Hematopoietic multipotent progenitor cell treated with erythropoietin and hydrocortisone succinate and interleukin-3 and kit ligand, for 8 days (in vitro differentiated cells): ENCODE measurements around the gene PLEKHA8.

Source experiments
- DNase-seq: peaks from one replicate; pipeline ENCODE4 v3.0.0-alpha.2; 2015

Gene PLEKHA8

DNA sequence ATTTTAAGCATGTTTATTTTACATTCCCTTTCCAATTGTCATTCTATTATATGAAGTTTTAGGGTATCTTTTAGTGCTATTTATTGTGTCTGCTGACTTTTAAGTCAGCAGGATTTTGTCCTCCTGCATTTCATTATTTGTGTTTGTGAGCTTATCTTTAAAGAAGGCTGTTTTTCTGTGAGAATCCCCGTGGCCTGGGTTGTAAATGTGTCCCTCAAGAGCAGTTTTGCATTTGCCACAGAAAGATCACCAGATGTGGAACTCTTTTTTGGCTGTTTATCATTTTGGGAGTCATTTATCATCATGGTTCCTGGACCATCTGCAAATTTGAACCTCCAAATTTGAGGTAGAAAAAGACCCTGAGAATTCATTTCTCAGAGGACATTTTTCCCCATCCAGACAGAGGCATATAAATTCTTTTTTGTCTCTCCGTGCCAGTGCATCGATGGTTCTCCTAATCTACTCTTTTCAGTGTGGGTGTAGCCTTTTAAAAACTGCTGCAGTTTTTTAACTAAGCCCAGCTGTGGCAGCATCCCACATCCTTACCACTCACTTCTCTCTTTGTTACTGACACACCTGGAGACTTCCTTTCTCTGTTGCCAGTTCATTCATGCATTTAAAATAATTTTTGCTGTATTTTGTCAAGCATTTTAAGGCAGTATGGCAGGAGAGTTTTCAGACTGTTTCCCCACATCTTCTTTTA, 86.5 kb downstream of the PLEKHA8 start:
- DNase-seq: peak; percentile 48

DNA sequence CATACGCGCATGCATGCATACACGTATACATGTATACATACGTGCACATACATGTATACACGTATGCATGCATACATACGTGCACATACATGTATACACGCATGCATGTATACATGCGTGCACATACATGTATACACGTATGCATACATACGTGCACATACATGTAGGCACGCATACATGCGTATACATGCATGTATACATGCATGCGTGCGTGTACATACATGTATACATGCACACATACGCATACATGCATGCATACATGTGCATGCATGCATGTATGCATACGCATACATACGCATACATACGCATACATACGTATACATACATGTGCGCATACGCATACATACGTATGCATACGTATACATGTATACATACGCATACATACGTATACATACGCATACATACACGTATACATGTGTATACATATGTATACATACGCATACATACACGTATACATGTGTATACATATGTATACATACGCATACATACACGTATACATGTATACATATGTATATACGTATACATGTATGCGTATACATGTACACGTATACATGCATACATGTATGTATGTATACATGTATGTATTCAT, 87.6 kb downstream of the PLEKHA8 start:
- DNase-seq: no peak

DNA sequence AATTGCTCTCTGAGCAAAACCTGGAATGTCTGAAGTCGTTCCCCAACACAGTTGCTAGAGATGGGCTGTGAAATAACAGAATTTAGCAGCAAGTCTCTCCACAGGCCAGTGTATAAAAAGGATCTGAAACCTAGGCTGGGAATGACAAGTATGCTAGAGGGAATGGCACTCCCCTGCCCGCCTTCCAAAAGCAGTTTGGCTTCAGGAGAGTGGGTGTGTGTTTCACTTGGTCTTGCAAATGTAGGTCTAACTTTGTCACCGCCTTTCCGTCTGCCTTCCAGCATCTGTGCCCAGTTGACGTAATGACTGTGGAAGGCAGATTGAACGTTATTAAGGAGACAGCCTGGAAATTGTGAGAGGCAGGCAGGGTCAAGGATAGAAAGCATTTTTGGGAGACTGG, 88.6 kb downstream of the PLEKHA8 start:
- DNase-seq: no peak

DNA sequence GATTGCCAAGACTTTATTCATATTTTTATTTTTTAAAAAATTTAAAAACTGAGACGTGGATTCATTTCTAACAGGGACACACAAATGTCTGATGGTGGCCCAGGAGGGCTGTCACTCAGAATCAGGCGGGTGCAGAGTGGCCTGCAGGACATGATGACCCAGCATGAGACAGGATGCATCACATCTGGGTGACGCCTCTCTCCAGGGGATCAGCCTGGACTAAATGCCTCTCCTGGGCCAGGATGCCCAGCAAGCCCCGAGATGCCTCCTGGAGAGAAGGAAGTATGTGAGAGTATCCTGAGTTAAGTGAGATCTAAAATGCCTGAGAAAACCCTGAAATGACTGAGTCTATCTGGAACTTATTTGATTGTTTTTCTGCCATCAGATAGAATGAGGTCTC, 89.7 kb downstream of the PLEKHA8 start:
- no peak for DNase-seq

DNA sequence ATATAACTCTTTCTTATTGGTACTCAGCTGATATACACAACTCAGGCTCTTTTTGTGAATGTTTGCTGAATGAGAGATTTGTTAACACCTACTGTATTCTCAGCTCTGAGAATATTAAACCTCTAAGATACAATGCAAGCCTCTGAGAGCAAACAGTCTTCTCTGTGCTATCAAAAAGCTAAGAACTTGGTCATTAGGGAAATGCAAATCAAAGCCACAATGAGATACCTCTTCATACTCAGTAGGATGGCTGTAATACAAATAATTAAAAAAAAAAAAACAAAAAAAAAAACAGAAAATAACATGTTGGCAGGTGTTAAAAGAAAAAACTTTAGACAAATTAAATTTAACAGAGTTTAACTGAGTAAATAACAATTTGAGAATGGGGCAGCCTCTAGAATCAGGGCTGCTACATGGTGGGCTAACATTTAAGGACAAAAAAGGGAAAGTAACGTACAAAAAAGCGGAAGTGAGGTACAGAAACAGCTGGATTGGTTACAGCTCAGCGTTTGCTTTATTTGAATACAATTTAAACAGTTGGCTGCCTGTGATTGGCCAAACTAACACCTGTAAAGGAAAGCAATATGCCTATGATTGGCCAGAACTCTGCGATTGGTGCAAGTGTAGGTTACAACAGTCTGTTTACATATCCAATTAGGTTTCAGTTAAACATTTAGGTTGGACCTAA, 91.8 kb downstream of the PLEKHA8 start:
- no peak for DNase-seq

DNA sequence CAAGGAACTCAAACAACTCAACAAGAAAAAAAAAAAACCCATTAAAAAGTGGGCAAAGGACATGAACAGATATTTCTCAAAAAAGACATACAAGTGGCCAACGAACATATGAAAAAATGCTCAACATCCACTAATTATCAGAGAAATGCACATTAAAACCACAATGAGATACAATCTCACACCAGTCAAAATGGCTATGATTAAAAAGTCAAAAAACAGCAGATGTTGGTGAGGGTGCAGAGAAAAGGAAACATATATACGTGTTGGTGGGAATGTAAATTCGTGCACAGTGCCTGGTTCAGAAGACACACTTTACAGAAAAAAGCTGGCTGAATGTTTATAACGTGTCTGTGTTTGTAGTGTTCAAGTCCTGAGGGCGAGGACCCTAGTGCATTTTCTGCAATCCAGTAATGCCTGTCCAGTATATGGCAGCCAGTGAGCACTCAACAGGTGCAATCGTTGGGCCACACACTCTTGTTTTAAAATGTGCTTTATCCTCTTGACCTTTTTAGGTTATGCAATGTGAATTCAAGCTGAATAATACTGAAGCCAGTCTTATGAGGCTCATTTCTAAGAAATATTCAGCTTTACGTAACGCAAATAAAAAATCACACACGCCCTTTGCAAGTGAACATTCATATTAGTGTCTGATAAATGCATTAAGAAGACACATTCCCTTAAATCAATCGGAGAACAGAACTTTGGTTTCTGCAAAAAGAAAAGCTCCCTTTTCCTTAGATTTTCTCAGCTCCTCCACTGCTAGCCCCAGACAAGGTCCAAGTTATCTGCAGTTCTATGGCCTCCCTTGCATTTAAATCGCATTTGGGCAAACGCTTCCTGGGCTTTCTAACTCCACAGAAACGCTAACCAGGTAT, 105.8 kb downstream of the PLEKHA8 start:
- DNase-seq: peak; percentile 82

DNA sequence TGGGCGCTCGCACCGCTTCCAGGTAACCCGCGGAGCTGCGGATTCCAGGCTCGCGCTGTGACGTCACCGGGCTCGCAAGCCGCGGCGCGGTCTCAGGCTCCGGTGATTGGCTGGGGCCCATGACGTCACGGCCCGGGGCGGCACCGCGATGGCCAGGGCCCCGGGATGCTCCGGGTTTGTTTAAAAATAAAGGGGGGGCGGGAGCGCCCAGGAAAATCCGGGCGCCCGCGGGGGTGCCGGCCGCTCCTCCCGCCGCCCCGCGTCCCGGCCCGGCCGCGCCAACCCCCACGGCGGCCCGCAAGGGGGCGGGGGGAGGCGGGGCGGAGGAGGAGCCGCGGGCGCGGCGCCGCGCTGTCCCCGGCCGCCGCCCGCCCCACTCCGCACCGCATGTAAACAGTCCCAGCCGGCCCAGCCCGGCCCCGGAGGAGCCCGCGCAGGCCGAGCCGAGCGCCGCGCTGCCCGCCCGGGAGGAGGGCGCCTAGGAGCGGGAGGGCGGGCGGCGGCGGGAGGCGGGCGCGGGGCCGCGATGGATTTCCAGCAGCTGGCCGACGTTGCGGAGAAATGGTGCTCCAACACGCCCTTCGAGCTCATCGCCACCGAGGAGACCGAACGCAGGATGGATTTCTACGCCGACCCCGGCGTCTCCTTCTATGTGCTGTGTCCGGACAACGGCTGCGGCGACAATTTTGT, 106.5 kb downstream of the PLEKHA8 start, which contains the start of gene MTURN:
MTURN (plus strand) TSS at position 376 of the 690 bp plus-strand sequence; CDS start at position 527, 151 bp downstream.
- peak; percentile 88 for DNase-seq

DNA sequence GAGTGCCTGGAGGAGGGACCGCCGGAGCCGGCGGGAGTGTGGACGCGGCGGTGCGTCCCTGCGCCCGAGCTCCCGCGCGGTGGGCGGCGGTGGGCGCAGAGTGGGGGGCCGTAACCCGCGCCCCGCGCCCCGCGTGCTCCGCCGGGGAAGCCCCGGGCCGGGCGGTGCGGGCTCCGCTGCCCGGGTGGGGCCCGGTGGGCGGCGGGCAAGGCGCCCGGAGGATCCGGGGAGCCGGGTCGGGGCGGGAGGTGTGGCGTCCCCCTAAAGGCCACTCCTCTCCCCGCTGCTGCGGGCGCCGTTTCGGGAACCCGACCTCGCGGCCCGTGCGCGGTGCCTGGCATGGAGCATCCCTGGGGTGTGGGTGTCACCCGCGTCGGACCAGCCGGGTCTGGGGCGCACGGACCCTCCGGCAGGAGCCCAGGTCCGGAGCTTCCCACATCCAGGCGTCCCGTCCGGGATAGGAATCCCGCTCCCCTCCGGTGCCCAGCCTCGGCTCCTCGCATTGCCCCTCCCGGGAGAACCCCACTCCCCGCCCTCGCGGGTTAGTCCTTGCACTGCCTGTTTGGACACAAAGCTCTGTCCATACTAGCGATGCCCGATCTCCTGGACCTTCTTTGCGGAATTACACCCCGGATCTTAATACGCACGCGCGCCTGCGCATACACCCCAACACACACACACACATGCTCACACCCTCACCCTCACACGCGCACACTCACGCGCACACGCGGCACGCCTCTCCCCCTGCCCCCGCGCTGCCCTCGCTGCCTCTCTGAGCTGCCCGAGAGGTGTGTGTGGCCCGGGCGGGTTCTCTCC, 107.3 kb downstream of the PLEKHA8 start:
- peak; percentile 82 for DNase-seq

DNA sequence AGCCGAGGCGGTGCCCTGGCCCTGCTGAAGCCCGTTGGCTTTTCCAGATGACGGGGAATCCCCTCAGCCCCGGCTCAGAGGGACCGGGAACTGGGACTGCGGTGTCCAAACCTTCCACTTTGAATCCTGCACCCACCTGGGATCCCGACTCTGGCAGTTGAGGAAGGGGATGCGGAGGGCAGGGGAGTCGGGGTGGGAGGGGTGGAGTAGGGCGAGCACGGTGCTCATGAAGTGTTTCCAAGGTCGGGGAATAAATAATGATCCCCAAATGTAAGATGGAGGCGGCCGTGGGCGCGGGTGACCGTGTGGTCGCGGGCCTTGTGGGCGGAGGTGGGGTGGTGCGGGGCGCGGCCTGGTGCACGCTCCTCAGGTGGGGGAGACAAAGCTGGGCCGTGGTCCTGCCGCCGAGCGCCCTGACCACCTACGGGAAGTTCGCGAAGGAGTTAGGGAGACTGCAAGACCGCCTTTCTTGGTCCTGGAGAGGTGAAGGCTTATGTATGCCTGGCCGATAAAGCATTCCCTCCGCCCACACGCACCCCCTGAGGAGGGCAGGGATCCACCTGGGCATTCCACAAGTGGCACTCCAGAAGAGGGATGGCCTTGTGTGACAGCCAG, 108.0 kb downstream of the PLEKHA8 start:
- no peak for DNase-seq

DNA sequence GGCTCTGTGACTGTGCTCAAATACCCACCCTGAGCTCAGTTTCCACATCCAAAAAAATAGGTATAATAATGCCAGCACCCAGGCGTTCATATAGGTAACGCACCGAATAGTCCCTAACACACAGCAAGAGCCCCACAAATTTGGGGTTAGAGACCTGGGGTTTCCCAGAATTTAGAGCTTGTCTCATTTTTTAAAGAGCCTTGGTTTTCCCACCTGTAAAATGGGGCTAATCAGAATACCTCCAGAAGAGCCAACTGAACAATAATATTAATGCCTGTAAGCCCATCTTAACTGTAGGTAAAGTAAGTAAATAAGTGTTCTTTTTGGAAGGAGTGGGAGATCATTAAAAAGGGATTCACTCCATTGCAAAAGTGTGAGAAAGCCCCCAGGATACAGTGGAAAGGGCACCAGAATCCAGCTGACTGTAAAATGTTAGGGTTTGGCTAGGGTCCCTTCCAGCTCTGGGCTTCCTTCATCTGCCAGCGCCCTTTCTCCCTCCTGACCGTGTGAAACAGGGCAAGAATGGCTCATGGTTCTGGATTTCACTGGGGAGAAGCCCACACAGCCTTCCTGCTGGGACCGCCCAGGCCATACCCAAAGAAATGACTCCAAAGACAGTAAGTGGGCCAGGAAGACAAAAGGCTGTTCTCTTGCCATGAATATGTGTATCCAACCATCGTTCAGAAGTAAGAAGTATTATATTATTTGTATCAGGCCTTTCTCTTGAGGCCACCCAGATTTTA, 108.7 kb downstream of the PLEKHA8 start:
- no peak for DNase-seq

DNA sequence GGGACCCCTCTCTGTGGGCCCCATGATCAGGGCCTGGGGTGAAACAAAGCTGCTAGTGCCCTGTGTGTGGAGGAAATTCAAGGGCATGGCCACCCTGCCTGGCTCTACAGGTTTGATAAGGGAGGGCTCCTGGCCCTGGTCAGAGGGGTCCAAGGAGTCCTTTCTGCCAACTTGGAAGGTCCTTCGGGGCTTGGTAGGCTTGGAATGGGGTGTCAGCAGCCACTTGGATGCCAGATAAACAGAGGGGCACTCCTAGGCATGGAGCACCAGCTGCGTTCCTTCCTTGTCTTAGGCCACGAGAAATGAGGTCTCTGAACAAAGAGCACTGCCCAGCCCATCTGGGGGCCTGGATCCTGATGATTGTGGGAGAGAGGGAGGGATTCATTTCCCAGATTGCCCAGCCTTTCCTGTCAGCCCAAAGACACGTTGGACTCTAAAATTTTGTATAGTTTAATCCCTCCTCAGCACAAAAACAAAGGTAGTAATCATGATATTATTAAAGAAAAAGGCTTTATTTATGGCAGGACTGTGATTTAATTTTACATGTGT, 111.7 kb downstream of the PLEKHA8 start:
- DNase-seq: no peak

DNA sequence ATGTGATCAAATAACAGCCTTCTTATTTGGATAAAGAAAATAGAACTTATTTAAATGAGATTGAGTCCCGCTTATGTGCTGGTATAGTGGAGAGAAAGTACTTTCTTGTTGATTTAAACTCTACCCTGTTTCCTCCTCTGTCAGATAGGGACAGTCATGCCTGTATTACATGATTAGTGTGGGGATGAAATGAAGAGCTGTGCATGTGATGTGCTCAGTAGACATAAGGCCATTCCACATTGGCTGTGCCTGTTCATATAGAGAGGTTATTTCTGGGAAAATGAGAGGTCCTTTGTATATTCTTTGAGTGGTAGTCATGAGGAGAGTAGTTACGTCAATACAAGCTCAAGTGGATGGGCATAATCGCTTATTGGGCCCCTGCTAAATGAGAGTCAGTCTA, 112.2 kb downstream of the PLEKHA8 start:
- DNase-seq: peak; percentile 38

DNA sequence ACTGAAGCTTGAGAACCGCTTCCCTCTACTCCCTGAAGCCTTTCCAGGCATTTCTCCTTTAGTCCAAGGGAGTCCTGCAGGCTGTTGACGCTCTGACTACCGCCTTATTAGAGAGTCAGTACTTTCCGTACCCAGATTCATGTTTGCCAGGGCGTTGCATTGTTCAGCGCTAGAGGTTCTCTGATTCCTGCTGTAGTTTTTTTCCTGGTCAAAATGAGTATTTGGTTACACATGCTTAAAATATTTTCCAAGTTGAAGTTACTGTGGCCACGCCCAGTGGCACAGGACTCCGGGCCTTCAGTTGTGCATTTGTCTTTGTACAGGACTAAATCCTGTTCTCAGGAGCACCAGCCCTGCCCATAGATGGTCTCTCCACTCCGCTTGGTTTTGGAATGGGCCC, 114.5 kb downstream of the PLEKHA8 start:
- no peak for DNase-seq

DNA sequence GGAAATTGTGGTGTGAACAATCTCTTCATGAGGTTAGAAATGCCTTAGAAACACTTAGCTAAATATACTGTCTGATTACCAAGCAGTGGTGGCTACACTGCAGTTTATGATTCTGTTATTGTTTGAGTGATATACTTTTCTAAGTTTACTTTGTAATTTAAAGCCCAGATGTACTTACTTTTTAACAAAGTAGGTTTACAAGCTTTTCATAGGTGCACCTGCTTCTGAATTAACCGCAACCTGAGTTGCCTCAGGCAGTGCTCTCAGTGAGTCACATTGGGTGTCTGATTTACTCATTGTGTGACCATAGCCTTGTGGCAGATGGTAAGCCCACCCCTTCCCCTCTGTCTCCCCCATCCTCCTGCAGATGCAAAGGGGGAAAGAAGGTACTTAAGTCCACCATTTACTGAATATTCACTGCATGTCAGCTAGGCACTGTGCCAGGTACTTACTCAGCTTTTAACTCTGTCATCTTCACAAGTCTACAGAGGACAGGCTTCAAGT, 115.6 kb downstream of the PLEKHA8 start:
- peak; percentile 75 for DNase-seq

DNA sequence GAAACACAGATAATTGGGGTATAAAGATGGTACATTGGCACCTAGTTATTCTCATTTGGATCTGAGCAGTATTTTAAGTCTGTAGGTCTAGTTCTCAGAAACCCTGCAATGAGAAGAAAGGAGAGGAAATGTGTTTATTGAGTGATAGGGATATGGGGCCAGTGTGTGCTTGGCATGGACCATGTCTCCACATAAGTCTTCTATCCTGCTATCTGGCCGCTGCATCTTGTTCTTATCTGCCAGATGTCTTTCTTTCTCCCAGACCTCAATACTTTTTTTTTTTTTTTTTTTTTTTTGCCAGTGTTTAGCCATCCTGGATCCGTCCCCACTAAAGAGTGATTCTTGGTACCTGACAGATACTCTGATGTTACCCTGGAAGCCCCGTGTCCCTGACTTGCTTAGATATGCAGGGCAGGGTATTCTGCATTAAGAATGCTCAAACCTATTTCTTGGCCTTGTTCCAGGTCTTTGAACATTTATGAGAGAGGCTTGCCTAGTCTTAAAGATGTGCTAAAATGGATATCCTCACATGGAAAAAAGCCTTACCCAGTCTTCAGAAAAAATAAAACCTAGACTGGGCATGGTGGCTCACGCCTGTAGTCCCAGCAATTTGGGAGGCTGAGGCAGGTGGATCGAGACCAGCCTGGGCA, 116.6 kb downstream of the PLEKHA8 start:
- DNase-seq: peak; percentile 98

DNA sequence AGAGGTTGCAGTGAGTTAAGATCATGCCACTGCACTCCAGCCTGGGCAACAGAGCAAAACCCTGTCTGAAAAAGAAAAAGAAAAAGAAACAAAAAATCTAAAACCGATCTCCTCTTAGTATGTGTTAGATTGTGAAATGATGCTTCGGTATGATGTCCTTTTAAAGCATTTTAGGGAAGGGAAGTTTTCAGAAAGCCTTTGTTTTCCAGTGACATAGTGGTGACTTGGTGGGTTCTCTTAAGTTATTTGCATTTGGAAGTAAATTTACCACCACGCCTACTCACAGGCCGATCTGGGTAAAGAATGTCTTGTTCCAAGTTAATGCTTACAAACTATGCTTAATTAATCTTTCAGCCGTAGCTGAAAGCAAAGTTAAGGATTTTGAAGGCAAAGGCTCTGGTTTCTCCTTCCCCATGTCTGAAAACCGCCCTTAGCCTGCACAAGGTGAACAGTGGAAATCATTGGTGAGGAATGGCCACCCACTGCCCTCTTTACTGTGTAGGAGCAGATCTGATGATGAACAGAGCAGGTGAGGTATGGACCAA, 117.3 kb downstream of the PLEKHA8 start:
- no peak for DNase-seq

DNA sequence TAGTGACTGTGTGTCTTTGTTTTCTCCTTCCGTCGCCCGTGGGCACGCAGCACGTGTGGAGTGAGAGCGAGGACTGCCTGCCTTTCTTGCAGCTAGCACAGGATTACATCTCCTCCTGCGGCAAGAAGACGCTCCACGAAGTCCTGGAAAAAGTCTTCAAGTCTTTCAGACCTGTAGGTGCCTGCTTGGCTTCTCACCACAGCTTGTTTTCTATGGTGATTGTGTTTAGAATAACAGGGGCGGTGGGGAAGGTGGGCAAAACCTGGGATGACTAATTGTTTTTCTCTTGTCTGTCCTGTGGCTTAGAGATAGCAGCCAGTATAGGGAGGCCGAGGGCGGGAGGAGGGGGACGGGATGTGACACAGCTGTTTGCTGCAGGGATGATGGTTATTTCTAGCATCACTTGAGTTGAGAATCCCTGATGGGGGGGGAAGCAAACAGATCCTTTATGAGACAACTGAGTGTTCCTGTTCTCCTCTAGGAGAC, 118.0 kb downstream of the PLEKHA8 start:
- peak; percentile 91 for DNase-seq

DNA sequence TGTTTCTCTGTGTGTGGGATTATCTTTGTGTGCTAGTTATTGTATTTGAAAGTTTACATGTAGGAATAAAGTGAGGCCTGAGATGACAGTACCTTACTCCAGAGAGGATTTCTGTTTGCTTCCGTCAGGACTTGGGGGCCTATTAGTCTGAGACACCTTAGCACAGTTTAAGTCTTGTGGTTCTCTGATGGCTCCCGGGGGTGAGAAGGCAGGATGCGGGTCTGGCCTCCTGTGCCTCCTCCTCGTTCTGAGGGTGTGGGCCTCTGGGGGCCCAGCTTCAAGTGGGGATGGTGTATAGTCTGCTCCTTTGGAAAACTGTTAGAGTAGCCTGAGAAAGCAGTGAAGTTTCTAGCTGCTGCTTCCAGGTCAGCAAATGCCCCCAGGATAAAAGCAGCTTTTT, 119.0 kb downstream of the PLEKHA8 start:
- peak; percentile 25 for DNase-seq

DNA sequence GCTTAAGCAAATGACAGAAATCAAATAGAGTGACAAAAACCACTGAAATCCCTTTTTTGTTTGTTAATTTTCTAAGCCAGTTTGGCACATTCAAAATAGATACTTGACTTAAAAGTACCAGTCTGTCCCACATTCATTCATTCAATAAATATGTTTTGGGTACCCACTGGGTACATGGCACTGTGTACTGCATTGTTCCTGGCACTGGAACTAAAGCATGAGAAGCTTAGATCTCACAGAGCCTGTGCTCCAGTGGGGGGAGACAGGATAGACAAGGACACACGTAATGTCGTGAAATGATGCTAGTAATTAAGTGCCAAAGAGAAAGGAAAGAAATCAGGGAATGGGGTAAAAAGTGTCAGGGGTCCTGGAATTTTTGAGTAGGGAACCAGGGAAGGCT, 119.6 kb downstream of the PLEKHA8 start:
- no peak for DNase-seq
